Loucy (cell line): ENCODE results near the gene NCKAP5.

Source experiments
- H2AFZ ChIP-seq: fragments of 200-600 bp; sonication (generic); 2 replicates; pipeline ENCODE4 v1.6.0; 2016; ENCODE audit warnings: antibody characterized with exemption, mild to moderate bottlenecking, low read length, moderate library complexity
- H3F3A ChIP-seq: fragments of 200-600 bp; 2 replicates; pipeline ENCODE4 v1.6.0; 2016; ENCODE audit warnings: antibody characterized with exemption, low read depth, mild to moderate bottlenecking
- H3K27me3 ChIP-seq: fragments of 200-600 bp; sonication (generic); 2 replicates; pipeline ENCODE4 v1.6.1; 2014; ENCODE audit warnings: low read length, mild to moderate bottlenecking; ENCODE audit not compliant: insufficient read depth, poor library complexity, severe bottlenecking
- H3K36me3 ChIP-seq: fragments of 200-600 bp; sonication (generic); 2 replicates; pipeline ENCODE4 v1.6.1; 2016; ENCODE audit warnings: low read length; ENCODE audit not compliant: insufficient read depth
- H3K4me1 ChIP-seq: fragments of 200-600 bp; sonication (generic); 2 replicates; pipeline ENCODE4 v1.5.1; 2014; ENCODE audit warnings: low read length, mild to moderate bottlenecking; ENCODE audit not compliant: insufficient read depth, poor library complexity, severe bottlenecking
- H3K4me2 ChIP-seq: fragments of 200-600 bp; sonication (generic); 2 replicates; pipeline ENCODE4 v1.6.0; 2014; ENCODE audit warnings: antibody characterized with exemption, low read length, low read depth, mild to moderate bottlenecking; ENCODE audit not compliant: poor library complexity, severe bottlenecking
- H3K4me3 ChIP-seq: fragments of 200-600 bp; sonication (generic); 2 replicates; pipeline ENCODE4 v1.5.1; 2014; ENCODE audit warnings: low read length, mild to moderate bottlenecking, mixed read lengths; ENCODE audit not compliant: poor library complexity, severe bottlenecking
- H3K79me2 ChIP-seq: fragments of 200-600 bp; sonication (generic); 2 replicates; pipeline ENCODE4 v1.6.1; 2014; ENCODE audit warnings: low read length; ENCODE audit not compliant: insufficient read depth
- H3K9ac ChIP-seq: fragments of 200-600 bp; sonication (generic); 2 replicates; pipeline ENCODE4 v1.6.0; 2014; ENCODE audit warnings: mild to moderate bottlenecking, low read depth, low read length, moderate library complexity; ENCODE audit not compliant: poor library complexity, severe bottlenecking
- H3K9me2 ChIP-seq: fragments of 200-600 bp; sonication (generic); replicated peaks from 2 replicates; pipeline ENCODE4 v1.6.1; 2016; ENCODE audit warnings: low read depth, low read length, mixed read lengths
- H3K9me3 ChIP-seq: fragments of 200-600 bp; sonication (generic); 2 replicates; pipeline ENCODE4 v1.6.1; 2014; ENCODE audit warnings: mild to moderate bottlenecking, antibody characterized with exemption, low read length, low read depth; ENCODE audit not compliant: insufficient read depth
- H4K20me1 ChIP-seq: fragments of 200-600 bp; sonication (generic); 2 replicates; pipeline ENCODE4 v1.6.0; 2014; ENCODE audit warnings: antibody characterized with exemption, low read length, mild to moderate bottlenecking; ENCODE audit not compliant: insufficient read depth, poor library complexity, severe bottlenecking
- CTCF ChIP-seq: fragments of 200-600 bp; sonication (generic); conservative IDR thresholded peaks from 2 replicates; pipeline ENCODE4 v1.5.1; 2014; ENCODE audit warnings: mild to moderate bottlenecking, antibody characterized with exemption, low read length
- EZH2phosphoT487 ChIP-seq: fragments of 200-600 bp; IDR thresholded peaks from 2 replicates; pipeline ENCODE4 v1.6.1; 2018; ENCODE audit warnings: antibody characterized with exemption, mild to moderate bottlenecking, moderate library complexity, borderline replicate concordance

NCKAP5 gene

GRCh38 chr2:133146893-133147292 lies 421.4 kb downstream of the NCKAP5 start:
- TF ChIP-seq EZH2phosphoT487: no peak
- TF ChIP-seq CTCF: no peak
- no peak overlapping the region for H3K4me2 ChIP-seq
- H3K36me3 ChIP-seq: no peaks in the 10 kb centered on the region
- H3K9me2 ChIP-seq: 0 out of 2 replicates have a peak, but pooled peaks cover 3% of the 10 kb centered on the region
- no peaks in the 10 kb centered on the region for H3F3A ChIP-seq
- no peak overlapping the region for H2AFZ ChIP-seq
- H3K4me1 ChIP-seq: no peaks in the 10 kb centered on the region
- no peaks in the 10 kb centered on the region for H3K79me2 ChIP-seq
- no peaks in the 10 kb centered on the region for H4K20me1 ChIP-seq
- no peaks in the 10 kb centered on the region for H3K9me3 ChIP-seq
- H3K9ac ChIP-seq: no peak overlapping the region
- H3K4me3 ChIP-seq: no peak overlapping the region
- H3K27me3 ChIP-seq: no peaks in the 10 kb centered on the region

- no peaks in the 10 kb centered on the region for H3K4me1 ChIP-seq
- H3K9me2 ChIP-seq: no peaks in the 10 kb centered on the region
- H3K4me3 ChIP-seq: no peak overlapping the region
- H2AFZ ChIP-seq: no peak overlapping the region
- H3K9me3 ChIP-seq: no peaks in the 10 kb centered on the region
- no peaks in the 10 kb centered on the region for H3F3A ChIP-seq
- TF ChIP-seq EZH2phosphoT487 (no peak), CTCF (no peak)
- no peaks in the 10 kb centered on the region for H4K20me1 ChIP-seq
- no peak overlapping the region for H3K4me2 ChIP-seq
- H3K36me3 ChIP-seq: no peaks in the 10 kb centered on the region
- H3K27me3 ChIP-seq: no peaks in the 10 kb centered on the region
- no peaks in the 10 kb centered on the region for H3K79me2 ChIP-seq
- no peak overlapping the region for H3K9ac ChIP-seq
These were observed 424.6 kb downstream of the NCKAP5 start for GRCh38 chr2:133143645-133144044.

GRCh38 chr2:133142087-133142486 lies 426.2 kb downstream of the NCKAP5 start:
- no peaks in the 10 kb centered on the region for H4K20me1 ChIP-seq
- no peaks in the 10 kb centered on the region for H3K27me3 ChIP-seq
- no peaks in the 10 kb centered on the region for H3K79me2 ChIP-seq
- H3F3A ChIP-seq: no peaks in the 10 kb centered on the region
- no peaks in the 10 kb centered on the region for H3K4me1 ChIP-seq
- no peaks in the 10 kb centered on the region for H3K9me3 ChIP-seq
- no peak for TF ChIP-seq CTCF
- TF ChIP-seq EZH2phosphoT487: no peak
- H3K4me3 ChIP-seq: no peak overlapping the region
- no peak overlapping the region for H2AFZ ChIP-seq
- no peak overlapping the region for H3K9ac ChIP-seq
- H3K4me2 ChIP-seq: no peak overlapping the region
- no peaks in the 10 kb centered on the region for H3K9me2 ChIP-seq
- no peaks in the 10 kb centered on the region for H3K36me3 ChIP-seq
